H9 (cell line): ENCODE results near the gene METRN. TPM values are rescaled to one million over a fixed set of nuclear protein-coding genes. Genes with fewer than 3 reads are reported as not detected.

ENCODE experiments used
- DNase-seq: peaks from one replicate; pipeline ENCODE4 v3.0.0-alpha.2; 2017
- H2AFZ ChIP-seq: one replicate; pipeline ENCODE4 v1.6.1; 2013; ENCODE audit warnings: mild to moderate bottlenecking, low read length, control low read depth, moderate library complexity
- H2AK5ac ChIP-seq: 2 replicates; pipeline ENCODE4 v1.6.1; 2013; ENCODE audit warnings: low read length, control low read depth, mixed read lengths; ENCODE audit not compliant: insufficient read length
- H2BK120ac ChIP-seq: one replicate; pipeline ENCODE4 v1.6.1; 2013; ENCODE audit warnings: low read depth, mild to moderate bottlenecking, low read length, control low read depth, inconsistent platforms; ENCODE audit not compliant: poor library complexity, severe bottlenecking
- H2BK12ac ChIP-seq: 2 replicates; pipeline ENCODE4 v1.6.1; 2013; ENCODE audit warnings: low read length, control low read depth, mixed read lengths, low read depth; ENCODE audit not compliant: insufficient read length
- H2BK15ac ChIP-seq: 2 replicates; pipeline ENCODE4 v1.6.1; 2013; ENCODE audit warnings: low read depth, low read length, control low read depth
- H2BK20ac ChIP-seq: one replicate; pipeline ENCODE4 v1.6.1; 2013; ENCODE audit warnings: low read depth, mild to moderate bottlenecking, low read length, control low read depth, inconsistent platforms; ENCODE audit not compliant: poor library complexity, severe bottlenecking
- H2BK5ac ChIP-seq: 2 replicates; pipeline ENCODE4 v1.6.1; 2013; ENCODE audit warnings: low read length, control low read depth, mixed read lengths; ENCODE audit not compliant: insufficient read length
- H3K14ac ChIP-seq: 2 replicates; pipeline ENCODE4 v1.6.1; 2013; ENCODE audit warnings: low read length, control low read depth; ENCODE audit not compliant: insufficient read depth
- H3K18ac ChIP-seq: 2 replicates; pipeline ENCODE4 v1.6.1; 2013; ENCODE audit warnings: low read depth, mild to moderate bottlenecking, mixed read lengths, low read length, control low read depth; ENCODE audit not compliant: insufficient read length
- H3K23ac ChIP-seq: 2 replicates; pipeline ENCODE4 v1.6.1; 2013; ENCODE audit warnings: low read length, control low read depth, mixed read lengths, low read depth; ENCODE audit not compliant: insufficient read length
- H3K23me2 ChIP-seq: 2 replicates; pipeline ENCODE4 v1.6.1; 2013; ENCODE audit warnings: low read depth, mild to moderate bottlenecking, mixed read lengths, low read length, control low read depth; ENCODE audit not compliant: insufficient read length, poor library complexity, severe bottlenecking
- H3K27ac ChIP-seq: 2 replicates; pipeline ENCODE4 v1.5.1; 2013; ENCODE audit warnings: low read length, control low read depth, mixed read lengths, low read depth; ENCODE audit not compliant: insufficient read length
- H3K27me3 ChIP-seq: 2 replicates; pipeline ENCODE4 v1.6.1; 2013; ENCODE audit warnings: low read length, control low read depth, inconsistent platforms; ENCODE audit not compliant: insufficient read depth
- H3K4ac ChIP-seq: 2 replicates; pipeline ENCODE4 v1.6.1; 2013; ENCODE audit warnings: low read depth, mild to moderate bottlenecking, control low read depth, inconsistent platforms, low read length, moderate library complexity
- H3K4me1 ChIP-seq: 2 replicates; pipeline ENCODE4 v1.6.1; 2013; ENCODE audit warnings: low read length, control low read depth, inconsistent platforms; ENCODE audit not compliant: insufficient read depth
- H3K4me2 ChIP-seq: 2 replicates; pipeline ENCODE4 v1.6.1; 2013; ENCODE audit warnings: low read length, control low read depth, mixed read lengths; ENCODE audit not compliant: insufficient read length, insufficient read depth
- H3K56ac ChIP-seq: 2 replicates; pipeline ENCODE4 v1.6.1; 2013; ENCODE audit warnings: low read depth, mild to moderate bottlenecking, mixed read lengths, low read length, control low read depth; ENCODE audit not compliant: insufficient read length
- H3K79me1 ChIP-seq: 2 replicates; pipeline ENCODE4 v1.6.1; 2013; ENCODE audit warnings: low read depth, mild to moderate bottlenecking, moderate library complexity, low read length, control low read depth, inconsistent platforms; ENCODE audit not compliant: insufficient read depth, poor library complexity, severe bottlenecking
- H3K79me2 ChIP-seq: 2 replicates; pipeline ENCODE4 v1.6.1; 2013; ENCODE audit warnings: low read length, control low read depth, inconsistent platforms; ENCODE audit not compliant: insufficient read depth
- H3K9ac ChIP-seq: 2 replicates; pipeline ENCODE4 v1.6.1; 2013; ENCODE audit warnings: low read length, control low read depth, mixed read lengths; ENCODE audit not compliant: insufficient read length; ENCODE audit errors: extremely low read depth
- H3K9me3 ChIP-seq: one replicate; pipeline ENCODE4 v1.6.1; 2013; ENCODE audit warnings: low read depth, low read length, inconsistent platforms; ENCODE audit not compliant: control insufficient read depth
- H3T11ph ChIP-seq: one replicate; pipeline ENCODE4 v1.6.1; 2013; ENCODE audit warnings: mild to moderate bottlenecking, low read length, control low read depth, inconsistent platforms
- H4K20me1 ChIP-seq: one replicate; pipeline ENCODE4 v1.6.1; 2013; ENCODE audit not compliant: control insufficient read depth, insufficient read length, insufficient read depth
- H4K5ac ChIP-seq: 2 replicates; pipeline ENCODE4 v1.6.1; 2013; ENCODE audit warnings: low read depth, mild to moderate bottlenecking, mixed read lengths, low read length, control low read depth; ENCODE audit not compliant: insufficient read length
- H4K8ac ChIP-seq: replicated peaks from 2 replicates; pipeline ENCODE4 v1.6.1; 2013; ENCODE audit warnings: low read length, control low read depth, mixed read lengths, low read depth; ENCODE audit not compliant: insufficient read length
- H4K91ac ChIP-seq: 2 replicates; pipeline ENCODE4 v1.6.1; 2013; ENCODE audit warnings: low read depth, mild to moderate bottlenecking, moderate library complexity, mixed read lengths, low read length, control low read depth; ENCODE audit not compliant: insufficient read length
- H3K27ac Mint-ChIP-seq, 3 experiments: 2 replicates in 2 of 3; 3 replicates in 1 of 3; pipeline ENCODE4 v1.8.0; 2020 to 2021; ENCODE audit warnings: mixed read lengths in 3 of 3, mild to moderate bottlenecking in 1 of 3, moderate library complexity in 1 of 3
- H3K27me3 Mint-ChIP-seq: 2 replicates; pipeline ENCODE4 v1.8.0; 2021; ENCODE audit warnings: low read depth, mild to moderate bottlenecking, moderate library complexity, mixed read lengths
- H3K36me3 Mint-ChIP-seq, 3 experiments: 2 replicates in 2 of 3; 3 replicates in 1 of 3; pipeline ENCODE4 v1.8.0; 2020 to 2021; ENCODE audit warnings: low read depth in 3 of 3, mixed read lengths in 3 of 3; ENCODE audit not compliant: insufficient read depth in 1 of 3
- H3K4me1 Mint-ChIP-seq, 2 experiments: 2 replicates each; pipeline ENCODE4 v1.8.0; 2020; ENCODE audit warnings: mixed read lengths in 2 of 2
- H3K4me3 Mint-ChIP-seq, 2 experiments: 2 replicates in 1 of 2; 3 replicates in 1 of 2; pipeline ENCODE4 v1.8.0; 2020 to 2021; ENCODE audit warnings: mild to moderate bottlenecking in 2 of 2, mixed read lengths in 2 of 2, moderate library complexity in 1 of 2
- H3K9me3 Mint-ChIP-seq, 2 experiments: 2 replicates in 1 of 2; 3 replicates in 1 of 2; pipeline ENCODE4 v1.8.0; 2020; ENCODE audit warnings: mild to moderate bottlenecking in 2 of 2, mixed read lengths in 2 of 2, moderate library complexity in 1 of 2
- WGBS: extraction: QIAGEN DNeasy Blood & Tissue Kit; methylation state at CpG from one replicate; pipeline ENCODE4 v1.1.7; 2013; ENCODE audit warnings: missing lambda C conversion rate, low lambda C conversion rate, mixed read lengths; ENCODE audit not compliant: insufficient read length; ENCODE audit errors: extremely low coverage; 5-methylcytosine and 5-hydroxymethylcytosine counted together
- total RNA-seq: library from RNA; stranded (reverse); gene quantifications from 2 replicates; pipeline ENCODE4 v1.2.1, GENCODE V29; 2021
- TF ChIP-seq, protein P1 (sequence below): fragments of 200-600 bp; sonication (generic); conservative IDR thresholded peaks from 3 replicates; pipeline ENCODE4 v1.8.0; 2021; ENCODE audit warnings: antibody characterized with exemption, mild to moderate bottlenecking

METRN gene
- total RNA-seq, 1 experiment from 2014 or later = 26.2 TPM

DNA sequence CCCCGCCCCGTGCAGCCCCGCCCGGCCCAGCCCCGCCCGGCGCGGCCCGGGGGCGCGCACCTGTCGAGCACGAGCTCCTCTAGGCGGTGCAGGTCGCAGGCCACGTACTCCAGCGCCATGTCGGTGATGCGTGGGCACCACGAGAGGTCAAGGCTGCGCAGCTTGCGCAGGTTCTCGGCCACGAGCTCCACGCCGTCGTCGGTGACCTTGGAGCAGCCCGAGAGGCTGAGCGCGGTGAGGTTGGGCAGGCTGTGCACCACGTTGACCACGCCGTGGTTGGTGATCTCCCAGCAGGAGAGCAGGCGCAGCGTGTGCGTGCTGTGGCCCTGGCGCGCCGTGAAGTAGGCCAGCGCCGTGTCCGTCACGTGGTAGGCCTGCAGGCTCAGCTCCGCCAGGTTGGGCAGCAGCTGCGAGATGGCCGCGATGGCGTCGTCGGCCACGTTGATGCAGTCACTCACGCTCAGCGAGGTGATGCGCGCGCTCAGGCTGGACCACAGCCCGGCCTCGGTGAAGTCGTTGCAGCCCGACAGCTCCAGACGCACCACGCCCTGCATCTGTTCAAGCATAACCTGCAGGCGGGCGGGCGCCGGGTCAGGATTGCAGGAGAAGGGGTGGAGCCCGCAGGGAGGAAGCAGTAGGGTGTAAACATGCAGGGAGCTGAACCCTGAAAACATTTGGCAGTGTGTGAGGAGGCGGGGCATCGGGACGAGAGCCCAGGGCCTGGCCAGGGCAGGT, 19.4 kb upstream of the METRN start:
- no peak overlapping the region for H2BK120ac ChIP-seq
- H3K4ac ChIP-seq = no peak overlapping the region
- H2AFZ ChIP-seq = no peak overlapping the region
- peak overlapping the region; percentile 56 for H3K4me2 ChIP-seq
- TF ChIP-seq, protein P1, sequence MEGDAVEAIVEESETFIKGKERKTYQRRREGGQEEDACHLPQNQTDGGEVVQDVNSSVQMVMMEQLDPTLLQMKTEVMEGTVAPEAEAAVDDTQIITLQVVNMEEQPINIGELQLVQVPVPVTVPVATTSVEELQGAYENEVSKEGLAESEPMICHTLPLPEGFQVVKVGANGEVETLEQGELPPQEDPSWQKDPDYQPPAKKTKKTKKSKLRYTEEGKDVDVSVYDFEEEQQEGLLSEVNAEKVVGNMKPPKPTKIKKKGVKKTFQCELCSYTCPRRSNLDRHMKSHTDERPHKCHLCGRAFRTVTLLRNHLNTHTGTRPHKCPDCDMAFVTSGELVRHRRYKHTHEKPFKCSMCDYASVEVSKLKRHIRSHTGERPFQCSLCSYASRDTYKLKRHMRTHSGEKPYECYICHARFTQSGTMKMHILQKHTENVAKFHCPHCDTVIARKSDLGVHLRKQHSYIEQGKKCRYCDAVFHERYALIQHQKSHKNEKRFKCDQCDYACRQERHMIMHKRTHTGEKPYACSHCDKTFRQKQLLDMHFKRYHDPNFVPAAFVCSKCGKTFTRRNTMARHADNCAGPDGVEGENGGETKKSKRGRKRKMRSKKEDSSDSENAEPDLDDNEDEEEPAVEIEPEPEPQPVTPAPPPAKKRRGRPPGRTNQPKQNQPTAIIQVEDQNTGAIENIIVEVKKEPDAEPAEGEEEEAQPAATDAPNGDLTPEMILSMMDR = no peak
- peak; percentile 62 for DNase-seq
- H3K27ac ChIP-seq = no peak overlapping the region
- H4K20me1 ChIP-seq = no peaks in the 10 kb centered on the region
- H3K9me3 Mint-ChIP-seq = no peaks in the 10 kb centered on the region; a peak in 1 of 5 replicates
- H3K9ac ChIP-seq = no peak overlapping the region
- peaks cover 92% of the 10 kb centered on the region for H3K27me3 Mint-ChIP-seq
- no peak overlapping the region for H2AK5ac ChIP-seq
- no peak overlapping the region for H3K27ac Mint-ChIP-seq
- no peak overlapping the region for H4K5ac ChIP-seq
- H4K91ac ChIP-seq = no peak overlapping the region
- no peak overlapping the region for H3K23ac ChIP-seq
- H4K8ac ChIP-seq = no peak overlapping the region
- H3K9me3 ChIP-seq = no peaks in the 10 kb centered on the region
- H3K18ac ChIP-seq = peak overlapping the region; percentile 1
- peak overlapping the region; percentile 59 to 79 for H3K4me3 Mint-ChIP-seq
- H3K79me1 ChIP-seq = no peaks in the 10 kb centered on the region
- H3T11ph ChIP-seq = no peak overlapping the region
- peaks cover 0 to 9% of the 10 kb centered on the region in 2 experiments; a peak in 2 of 4 replicates for H3K4me1 Mint-ChIP-seq
- H3K56ac ChIP-seq = no peak overlapping the region
- H2BK5ac ChIP-seq = no peak overlapping the region
- peaks cover 16% of the 10 kb centered on the region for H3K23me2 ChIP-seq
- peaks cover 21% of the 10 kb centered on the region for H3K27me3 ChIP-seq
- no peak overlapping the region for H2BK20ac ChIP-seq
- no peak overlapping the region for H2BK12ac ChIP-seq
- no CpG with 5 or more reads among the region's 71 CpGs for WGBS
- H3K14ac ChIP-seq = no peak overlapping the region
- no peaks in the 10 kb centered on the region for H3K79me2 ChIP-seq
- H2BK15ac ChIP-seq = no peak overlapping the region
- H3K36me3 Mint-ChIP-seq = no peaks in the 10 kb centered on the region
- H3K4me1 ChIP-seq = no peaks in the 10 kb centered on the region
